Upper lobe of left lung (tissue), 4 donors: ENCODE data around the gene ZNF266.

Experiments
- POLR2A ChIP-seq, 4 donors: fragments of 450-650 bp; IDR thresholded peaks; one replicate each; pipeline ENCODE4 v1.5.1; 2016 to 2017; ENCODE audit warnings: antibody characterized with exemption in 4 of 4, mild to moderate bottlenecking in 2 of 4
- POLR2AphosphoS5 ChIP-seq, 2 donors: sonication (generic); formaldehyde crosslinking; IDR thresholded peaks; one replicate each; pipeline ENCODE4 v1.5.1; 2017; ENCODE audit warnings: antibody characterized with exemption in 2 of 2
- TF ChIP-seq, protein P1 (sequence below), 6 experiments: fragments of 450-650 bp in 4 of 6; fragments of 200-600 bp in 2 of 6; sonication (generic) in 2 of 6; IDR thresholded peaks; one replicate each; pipeline ENCODE4 v1.5.1; 2016 to 2019; ENCODE audit warnings: antibody characterized with exemption in 6 of 6

DNA sequence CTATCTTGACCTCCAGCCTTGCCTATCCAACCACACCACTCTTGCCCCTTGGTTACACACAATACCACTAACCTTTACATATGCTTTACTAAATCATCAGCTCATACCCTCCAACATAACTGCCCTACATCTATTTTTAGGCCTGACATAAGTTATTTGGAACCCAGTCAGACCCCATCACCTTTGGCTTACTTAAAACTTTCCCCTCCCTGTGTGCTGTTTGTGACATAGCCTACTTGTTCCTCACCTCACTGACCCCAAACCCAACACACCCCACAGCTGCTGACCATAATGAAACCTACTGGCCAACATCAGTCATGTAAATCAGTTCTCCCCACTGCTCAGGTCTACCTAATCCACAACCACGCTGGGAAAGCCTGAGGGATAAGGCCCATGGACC is 4.9 kb downstream of the ZNF266 start:
- TF ChIP-seq POLR2A (IDR thresholded peaks at IDR 0.05) (no peak), POLR2AphosphoS5 (IDR thresholded peaks at IDR 0.05) (no peak)
- TF ChIP-seq, protein P1, sequence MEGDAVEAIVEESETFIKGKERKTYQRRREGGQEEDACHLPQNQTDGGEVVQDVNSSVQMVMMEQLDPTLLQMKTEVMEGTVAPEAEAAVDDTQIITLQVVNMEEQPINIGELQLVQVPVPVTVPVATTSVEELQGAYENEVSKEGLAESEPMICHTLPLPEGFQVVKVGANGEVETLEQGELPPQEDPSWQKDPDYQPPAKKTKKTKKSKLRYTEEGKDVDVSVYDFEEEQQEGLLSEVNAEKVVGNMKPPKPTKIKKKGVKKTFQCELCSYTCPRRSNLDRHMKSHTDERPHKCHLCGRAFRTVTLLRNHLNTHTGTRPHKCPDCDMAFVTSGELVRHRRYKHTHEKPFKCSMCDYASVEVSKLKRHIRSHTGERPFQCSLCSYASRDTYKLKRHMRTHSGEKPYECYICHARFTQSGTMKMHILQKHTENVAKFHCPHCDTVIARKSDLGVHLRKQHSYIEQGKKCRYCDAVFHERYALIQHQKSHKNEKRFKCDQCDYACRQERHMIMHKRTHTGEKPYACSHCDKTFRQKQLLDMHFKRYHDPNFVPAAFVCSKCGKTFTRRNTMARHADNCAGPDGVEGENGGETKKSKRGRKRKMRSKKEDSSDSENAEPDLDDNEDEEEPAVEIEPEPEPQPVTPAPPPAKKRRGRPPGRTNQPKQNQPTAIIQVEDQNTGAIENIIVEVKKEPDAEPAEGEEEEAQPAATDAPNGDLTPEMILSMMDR (IDR thresholded peaks at IDR 0.05): no peak
